ENCODE measurements around the gene KCNE1.

- TF ChIP-seq CTCF (IDR thresholded peaks at IDR 0.05), result no peak
- no peak for TF ChIP-seq POLR2A (IDR thresholded peaks at IDR 0.05)
Observed at GRCh38 chr21:34530261-34530660, 18.3 kb upstream of the KCNE1 start.

All from right lobe of liver (tissue), 4 donors.